ENCODE measurements around the gene AGTR1. TPM values are rescaled to one million over a fixed set of nuclear protein-coding genes. Genes with fewer than 3 reads are reported as not detected.
A peak's percentile ranks its signal among the peaks of the same experiment; 100 is the strongest.

Gene AGTR1
- total RNA-seq, 6 experiments from 2014 or later, result 0.10 to 0.14 (median 0.12) TPM; not detected in 3

DNA sequence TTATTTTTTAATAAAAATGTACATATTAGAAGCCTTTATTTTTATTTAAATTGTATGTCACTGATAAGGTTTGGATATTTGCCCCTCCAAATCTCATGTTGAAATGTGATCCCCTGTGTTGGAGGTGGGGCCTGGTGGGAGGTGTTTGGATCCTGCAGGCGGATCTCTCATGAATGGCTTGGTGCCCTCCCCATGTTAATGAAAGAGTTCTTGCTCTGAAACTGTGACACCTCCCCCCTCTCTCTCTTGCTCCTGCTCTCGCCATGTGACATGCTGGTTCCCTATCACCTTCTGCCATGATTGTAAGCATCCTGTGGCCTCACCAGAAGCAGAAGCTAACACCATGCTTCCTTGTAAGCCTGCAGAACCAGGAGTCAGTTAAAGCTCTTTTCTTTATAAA, 13.0 kb downstream of the AGTR1 start:
- no peak overlapping the region for H3K27ac Mint-ChIP-seq
- peaks cover 44% of the 10 kb centered on the region for H3K4me1 Mint-ChIP-seq (ENCODE audit: low read depth)
- no peak for DNase-seq
- H3K4me3 Mint-ChIP-seq, result no peak overlapping the region
- H3K36me3 Mint-ChIP-seq (ENCODE audit: low read depth), result no peaks in the 10 kb centered on the region
- no peaks in the 10 kb centered on the region for H3K27me3 Mint-ChIP-seq (ENCODE audit: insufficient read depth)
- TF ChIP-seq, protein P1, sequence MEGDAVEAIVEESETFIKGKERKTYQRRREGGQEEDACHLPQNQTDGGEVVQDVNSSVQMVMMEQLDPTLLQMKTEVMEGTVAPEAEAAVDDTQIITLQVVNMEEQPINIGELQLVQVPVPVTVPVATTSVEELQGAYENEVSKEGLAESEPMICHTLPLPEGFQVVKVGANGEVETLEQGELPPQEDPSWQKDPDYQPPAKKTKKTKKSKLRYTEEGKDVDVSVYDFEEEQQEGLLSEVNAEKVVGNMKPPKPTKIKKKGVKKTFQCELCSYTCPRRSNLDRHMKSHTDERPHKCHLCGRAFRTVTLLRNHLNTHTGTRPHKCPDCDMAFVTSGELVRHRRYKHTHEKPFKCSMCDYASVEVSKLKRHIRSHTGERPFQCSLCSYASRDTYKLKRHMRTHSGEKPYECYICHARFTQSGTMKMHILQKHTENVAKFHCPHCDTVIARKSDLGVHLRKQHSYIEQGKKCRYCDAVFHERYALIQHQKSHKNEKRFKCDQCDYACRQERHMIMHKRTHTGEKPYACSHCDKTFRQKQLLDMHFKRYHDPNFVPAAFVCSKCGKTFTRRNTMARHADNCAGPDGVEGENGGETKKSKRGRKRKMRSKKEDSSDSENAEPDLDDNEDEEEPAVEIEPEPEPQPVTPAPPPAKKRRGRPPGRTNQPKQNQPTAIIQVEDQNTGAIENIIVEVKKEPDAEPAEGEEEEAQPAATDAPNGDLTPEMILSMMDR (IDR thresholded peaks at IDR 0.05), result no peak
- H3K9me3 Mint-ChIP-seq, result no peaks in the 10 kb centered on the region

DNA sequence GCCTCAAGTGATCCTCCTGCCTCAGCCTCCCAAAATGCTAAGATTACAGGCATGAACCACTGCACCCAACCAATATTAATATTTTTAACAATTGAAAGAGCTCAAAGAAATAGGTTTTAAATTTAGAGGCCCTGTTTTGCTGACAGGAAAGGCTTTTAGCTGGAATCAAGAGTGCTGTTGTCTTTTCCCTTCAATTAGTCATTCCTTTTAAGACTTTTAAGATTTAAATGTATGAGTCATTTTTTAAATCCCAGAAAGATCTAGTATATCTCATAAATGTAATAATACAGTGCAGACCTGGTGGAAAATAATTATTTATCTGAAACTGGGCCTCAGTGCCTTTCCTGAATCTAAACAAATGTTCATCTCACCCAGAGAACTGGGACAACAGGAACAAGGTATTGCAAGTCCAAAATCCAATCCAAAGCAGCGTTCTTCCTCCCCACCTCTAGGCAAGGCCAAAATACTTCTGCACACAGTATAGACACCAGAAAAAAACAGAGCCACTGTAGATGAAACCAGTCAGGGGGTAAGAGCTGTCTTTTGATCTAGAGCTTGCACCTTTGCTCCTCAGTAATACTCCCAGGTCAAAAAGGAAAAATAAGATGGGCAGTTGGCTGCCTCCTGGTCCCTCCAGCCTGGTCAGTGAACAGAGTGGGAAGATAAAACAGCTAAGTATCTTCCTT, 14.4 kb downstream of the AGTR1 start:
- Mint-ChIP-seq H3K4me1 (ENCODE audit: low read depth) (peaks cover 44% of the 10 kb centered on the region), H3K27ac (peak overlapping the region; percentile 61), H3K27me3 (ENCODE audit: insufficient read depth) (no peaks in the 10 kb centered on the region), H3K36me3 (ENCODE audit: low read depth) (no peaks in the 10 kb centered on the region), H3K9me3 (no peaks in the 10 kb centered on the region), H3K4me3 (no peak overlapping the region)
- TF ChIP-seq, protein P1 (IDR thresholded peaks at IDR 0.05), result no peak
- no peak for DNase-seq

DNA sequence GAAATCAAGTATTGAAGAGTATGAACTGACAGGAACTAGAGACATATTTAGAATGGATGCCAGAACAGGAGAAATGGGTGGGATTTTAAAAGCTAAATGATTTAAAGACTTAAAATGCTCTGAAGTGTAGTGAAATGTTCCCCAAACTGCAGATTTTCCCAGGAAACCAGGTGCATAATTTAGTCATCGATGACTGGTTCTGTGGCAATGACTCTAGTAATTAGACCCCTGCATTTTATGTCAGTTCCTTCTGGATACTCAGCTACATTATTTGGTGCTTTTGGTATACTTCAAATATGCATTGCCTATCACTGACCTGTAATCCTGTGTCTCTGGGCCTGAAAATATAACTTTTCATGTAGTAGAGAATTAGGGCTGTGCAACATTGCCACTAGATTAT, 16.8 kb downstream of the AGTR1 start:
- H3K36me3 Mint-ChIP-seq (ENCODE audit: low read depth), result no peaks in the 10 kb centered on the region
- H3K27me3 Mint-ChIP-seq (ENCODE audit: insufficient read depth), result peaks cover 3% of the 10 kb centered on the region; the same call in 1 of the 2 replicates
- H3K27ac Mint-ChIP-seq, result no peak overlapping the region

DNA sequence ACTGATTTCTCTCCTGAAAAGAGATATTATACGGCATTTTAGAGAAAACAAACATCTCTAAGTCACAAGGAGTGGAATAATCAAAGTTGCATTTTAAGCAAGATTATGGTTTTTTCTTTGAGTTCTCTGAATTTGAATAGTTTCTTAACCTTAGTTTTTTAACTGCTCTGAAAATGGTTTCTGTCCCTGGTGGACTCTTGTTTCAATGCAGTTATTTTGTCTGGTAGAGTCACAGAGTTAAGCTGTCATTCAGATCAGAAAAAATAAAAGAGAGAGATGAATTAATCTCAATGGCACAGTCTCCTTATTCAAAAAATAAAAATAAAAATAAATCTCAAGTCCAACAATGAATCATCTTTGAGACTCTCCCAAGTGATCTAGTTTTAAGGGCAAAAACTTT, 19.0 kb downstream of the AGTR1 start:
- Mint-ChIP-seq H3K4me1 (ENCODE audit: low read depth) (peaks cover 19% of the 10 kb centered on the region), H3K9me3 (no peaks in the 10 kb centered on the region), H3K27me3 (ENCODE audit: insufficient read depth) (peaks cover 3% of the 10 kb centered on the region; the same call in 1 of the 2 replicates), H3K36me3 (ENCODE audit: low read depth) (no peaks in the 10 kb centered on the region), H3K27ac (no peak overlapping the region), H3K4me3 (no peak overlapping the region)
- TF ChIP-seq, protein P1 (IDR thresholded peaks at IDR 0.05), result no peak
- no peak for DNase-seq

More for the DNA sequence above, 16.8 kb downstream of the AGTR1 start:
- Mint-ChIP-seq H3K9me3 (no peaks in the 10 kb centered on the region), H3K4me3 (no peak overlapping the region), H3K4me1 (ENCODE audit: low read depth) (peaks cover 28% of the 10 kb centered on the region)
- TF ChIP-seq, protein P1 (IDR thresholded peaks at IDR 0.05), result no peak
- no peak for DNase-seq

DNA sequence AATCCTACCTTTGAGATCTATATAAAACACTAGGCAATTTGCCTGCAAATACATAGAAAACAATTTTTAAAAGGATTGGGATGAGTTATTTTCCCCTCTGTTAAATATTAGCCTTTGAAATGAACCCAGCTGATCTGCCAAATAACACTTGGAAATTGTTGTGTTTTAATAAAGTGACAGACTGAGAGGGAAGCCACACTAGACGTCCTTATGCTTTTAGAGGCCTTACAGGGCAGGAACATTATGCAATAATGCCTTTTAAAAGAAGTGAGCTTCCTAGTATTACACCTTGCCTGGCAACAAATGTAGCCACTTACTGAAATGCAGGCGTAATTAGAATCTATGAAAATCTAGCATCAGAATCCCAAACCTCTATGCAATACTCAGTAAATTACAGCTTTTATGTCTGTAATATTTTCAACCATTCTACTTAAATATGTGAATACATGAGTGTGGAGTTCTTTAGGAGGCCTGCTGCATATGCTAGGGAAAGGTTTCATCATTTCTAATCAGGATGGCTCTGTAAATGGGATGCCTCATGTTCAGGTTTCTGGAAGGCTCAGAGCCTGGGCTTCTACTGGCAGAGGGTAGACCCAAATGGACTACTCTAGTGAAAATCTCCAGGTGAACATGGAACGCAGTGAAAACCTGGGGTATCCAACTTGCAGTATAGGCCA, 20.3 kb downstream of the AGTR1 start:
- H3K4me1 Mint-ChIP-seq (ENCODE audit: low read depth), result peaks cover 7% of the 10 kb centered on the region; the same call in 1 of the 2 replicates
- H3K9me3 Mint-ChIP-seq, result no peaks in the 10 kb centered on the region
- TF ChIP-seq, protein P1 (IDR thresholded peaks at IDR 0.05), result no peak
- peaks cover 3% of the 10 kb centered on the region for H3K27me3 Mint-ChIP-seq (ENCODE audit: insufficient read depth)
- no peak overlapping the region for H3K27ac Mint-ChIP-seq
- H3K36me3 Mint-ChIP-seq (ENCODE audit: low read depth), result no peaks in the 10 kb centered on the region
- no peak overlapping the region for H3K4me3 Mint-ChIP-seq
- DNase-seq, result no peak
